SJCRH30 (cell line): Measurements from ENCODE around the gene NRAS. TPM values are rescaled to one million over a fixed set of nuclear protein-coding genes. Genes with fewer than 3 reads are reported as not detected.

Source experiments
- DNase-seq, 2 experiments: peaks; one replicate each; pipeline ENCODE4 v3.0.0-alpha.2; 2015 to 2020
- H3K27ac ChIP-seq: fragments of 250-450 bp; sonication (Bioruptor Pico); 2 replicates; pipeline ENCODE4 v1.5.1; 2020; ENCODE audit warnings: mild to moderate bottlenecking, moderate library complexity
- H3K27me3 ChIP-seq: fragments of 250-450 bp; sonication (Bioruptor Pico); 2 replicates; pipeline ENCODE4 v1.5.1; 2020; ENCODE audit warnings: mild to moderate bottlenecking, moderate library complexity
- H3K36me3 ChIP-seq: fragments of 250-450 bp; sonication (Bioruptor Pico); 2 replicates; pipeline ENCODE4 v1.5.1; 2020; ENCODE audit warnings: mild to moderate bottlenecking, moderate library complexity
- H3K4me1 ChIP-seq: fragments of 250-450 bp; sonication (Bioruptor Pico); 2 replicates; pipeline ENCODE4 v1.5.1; 2020; ENCODE audit warnings: mild to moderate bottlenecking, moderate library complexity
- H3K4me3 ChIP-seq: fragments of 250-450 bp; sonication (Bioruptor Pico); 2 replicates; pipeline ENCODE4 v1.5.1; 2020; ENCODE audit warnings: mild to moderate bottlenecking, moderate library complexity
- H3K9me3 ChIP-seq: fragments of 250-450 bp; sonication (Bioruptor Pico); replicated peaks from 2 replicates; pipeline ENCODE4 v1.5.1; 2020; ENCODE audit warnings: mild to moderate bottlenecking, moderate library complexity
- total RNA-seq: library from RNA; depleted of rRNA; stranded (reverse); fragments of >200 nt; shearing (Covaris generic); gene quantifications from 2 replicates; pipeline ENCODE4 v1.2.3, GENCODE V29; 2014

Gene NRAS
- total RNA-seq, 1 experiment from 2014 or later = 74.9 TPM

DNA sequence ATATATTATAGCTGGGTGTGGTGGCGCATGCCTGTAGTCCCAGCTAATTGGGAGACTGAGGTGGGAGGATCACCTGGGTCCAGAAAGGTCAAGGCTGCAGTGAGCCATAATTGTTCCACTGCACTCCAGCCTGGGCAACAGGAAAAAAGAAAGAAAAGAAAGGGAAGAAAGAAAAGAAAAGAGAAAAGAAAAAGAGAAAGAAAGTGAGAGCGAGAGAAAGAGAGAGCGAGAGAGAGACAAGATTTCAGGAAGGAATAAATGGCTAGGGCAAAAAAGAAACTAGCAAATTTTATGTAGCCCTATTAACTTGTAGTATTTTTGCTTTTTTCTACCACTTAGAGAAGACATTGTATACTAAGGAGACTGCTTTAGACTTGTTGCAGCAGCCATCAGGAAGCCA, 6.2 kb downstream of the NRAS start:
- peaks cover 81% of the 10 kb centered on the region for H3K36me3 ChIP-seq
- H3K4me3 ChIP-seq = no peak overlapping the region
- no peaks in the 10 kb centered on the region for H3K27me3 ChIP-seq
- 0 out of 2 replicates have a peak, but pooled peaks cover 2% of the 10 kb centered on the region for H3K4me1 ChIP-seq
- H3K27ac ChIP-seq = no peak overlapping the region
- no peaks in the 10 kb centered on the region for H3K9me3 ChIP-seq
- no peak for DNase-seq

GRCh38 chr1:114707604-114708003, 9.0 kb downstream of the NRAS start:
- Histone ChIP-seq H3K27me3 (no peaks in the 10 kb centered on the region), H3K27ac (no peak overlapping the region), H3K4me1 (no peaks in the 10 kb centered on the region), H3K36me3 (peaks cover 58% of the 10 kb centered on the region), H3K4me3 (no peak overlapping the region), H3K9me3 (no peaks in the 10 kb centered on the region)
- DNase-seq = no peak

DNA sequence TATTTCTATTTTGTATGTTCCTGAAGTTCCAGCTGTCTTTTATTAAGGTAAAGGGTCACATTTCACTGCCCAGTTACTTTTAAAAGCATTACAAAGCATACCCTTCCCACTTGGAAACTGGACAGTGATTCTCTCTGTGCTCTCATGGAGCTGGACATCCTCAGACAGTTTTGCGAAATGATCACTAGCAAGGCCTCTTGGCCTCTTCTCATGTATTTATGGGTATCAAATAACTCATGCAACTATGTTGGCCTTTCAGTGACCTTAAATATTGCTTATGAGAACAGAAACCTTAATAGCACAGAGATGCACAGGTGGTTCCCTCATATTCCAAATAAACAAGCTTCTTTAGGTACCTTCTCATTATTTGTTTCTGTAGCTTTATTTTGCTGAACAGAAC, 13.3 kb downstream of the NRAS start:
- no peak overlapping the region for H3K27ac ChIP-seq
- DNase-seq = peak in 1 of 2 experiments; percentile 15

DNA sequence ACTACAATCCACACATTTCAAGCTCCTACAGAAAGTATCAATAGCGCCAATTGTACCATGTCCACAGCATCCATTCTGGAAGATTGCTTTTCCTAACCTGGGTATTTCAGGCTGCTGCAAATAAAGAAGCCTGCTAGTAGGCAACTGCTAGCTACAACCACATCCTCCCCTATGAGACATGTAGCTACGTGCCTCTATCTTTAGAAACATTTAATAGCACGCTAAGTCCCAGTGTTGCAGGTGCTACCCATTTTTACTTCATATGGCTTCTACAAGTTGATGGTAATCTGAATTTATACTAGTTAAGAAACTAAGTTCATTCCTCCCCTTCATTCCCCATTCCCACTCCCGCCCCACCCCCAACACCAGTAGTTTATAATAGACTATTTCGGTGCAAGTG, 13.8 kb downstream of the NRAS start:
- H3K27ac ChIP-seq = no peak overlapping the region
- no peaks in the 10 kb centered on the region for H3K4me1 ChIP-seq

More for the DNA sequence above, 13.3 kb downstream of the NRAS start:
- peaks cover 26% of the 10 kb centered on the region for H3K36me3 ChIP-seq
- no peaks in the 10 kb centered on the region for H3K4me1 ChIP-seq
- H3K9me3 ChIP-seq = no peaks in the 10 kb centered on the region
- no peak overlapping the region for H3K4me3 ChIP-seq
- no peaks in the 10 kb centered on the region for H3K27me3 ChIP-seq

DNA sequence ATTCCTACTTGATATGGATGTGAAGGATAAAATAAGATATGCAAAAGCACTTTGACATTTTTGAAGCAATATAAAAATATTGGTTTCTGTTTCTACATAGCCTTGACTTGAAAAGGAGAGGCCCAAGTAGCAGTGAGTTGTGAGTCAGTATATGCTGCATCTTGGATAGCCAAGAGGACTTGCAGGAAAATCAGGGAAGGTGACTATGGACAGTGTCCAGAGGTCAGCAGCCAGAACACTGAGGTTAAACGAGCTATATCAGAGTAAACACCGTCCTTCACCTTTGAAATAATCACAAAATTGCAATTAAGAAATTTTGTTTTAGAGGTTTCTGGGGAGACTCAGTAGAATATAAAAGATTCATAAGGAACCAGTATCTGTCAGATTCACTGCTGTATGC, 14.6 kb downstream of the NRAS start:
- H3K27ac ChIP-seq = no peak overlapping the region
- H3K4me3 ChIP-seq = no peak overlapping the region
- H3K27me3 ChIP-seq = no peaks in the 10 kb centered on the region
- H3K9me3 ChIP-seq = no peaks in the 10 kb centered on the region
- no peaks in the 10 kb centered on the region for H3K4me1 ChIP-seq
- peaks cover 13% of the 10 kb centered on the region; the same call in 1 of the 2 replicates for H3K36me3 ChIP-seq
- DNase-seq = no peak

More for the DNA sequence above, 13.8 kb downstream of the NRAS start:
- Histone ChIP-seq H3K36me3 (peaks cover 21% of the 10 kb centered on the region), H3K27me3 (no peaks in the 10 kb centered on the region), H3K9me3 (no peaks in the 10 kb centered on the region), H3K4me3 (no peak overlapping the region)
- DNase-seq = no peak

DNA sequence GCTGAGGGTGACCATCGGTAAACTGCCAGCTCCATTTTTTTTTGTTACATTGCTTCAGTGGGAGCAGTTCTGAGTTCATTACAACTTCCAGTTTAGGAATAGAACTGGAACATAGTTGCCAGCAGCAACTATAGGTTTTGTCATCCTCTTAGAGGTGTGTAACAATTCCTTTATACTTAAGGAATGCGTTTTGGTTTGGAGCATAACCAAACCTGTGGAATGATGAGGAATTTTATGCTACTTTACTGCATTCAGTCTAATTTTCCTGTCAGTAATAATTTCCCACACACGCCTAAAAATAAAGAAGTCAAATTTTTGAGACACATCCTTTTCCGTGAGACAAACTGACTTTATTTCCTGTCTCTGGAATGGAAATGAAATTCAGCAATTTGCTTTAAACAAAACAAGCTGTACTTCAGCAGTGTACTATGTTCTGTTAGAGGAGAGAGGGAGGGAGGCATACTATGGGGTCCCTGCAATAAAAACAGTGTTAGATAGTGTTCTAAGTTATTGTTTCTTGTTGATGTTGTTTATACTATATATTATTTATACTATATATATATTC, 16.5 kb downstream of the NRAS start:
- Histone ChIP-seq H3K27me3 (no peaks in the 10 kb centered on the region), H3K9me3 (no peaks in the 10 kb centered on the region), H3K4me1 (peaks cover 10% of the 10 kb centered on the region), H3K27ac (no peak overlapping the region), H3K36me3 (no peaks in the 10 kb centered on the region), H3K4me3 (no peak overlapping the region)
- DNase-seq = no peak

- H3K36me3 ChIP-seq = no peaks in the 10 kb centered on the region
- no peak for DNase-seq
- H3K27ac ChIP-seq = no peak overlapping the region
- no peaks in the 10 kb centered on the region for H3K9me3 ChIP-seq
- H3K4me3 ChIP-seq = no peak overlapping the region
- peaks cover 13% of the 10 kb centered on the region for H3K4me1 ChIP-seq
- no peaks in the 10 kb centered on the region for H3K27me3 ChIP-seq
Measured at GRCh38 chr1:114696810-114697209, 19.8 kb downstream of the NRAS start.

- no peaks in the 10 kb centered on the region for H3K36me3 ChIP-seq
- no peak within 1 kb of the TSS for H3K27ac ChIP-seq
- H3K4me3 ChIP-seq = no peak within 1 kb of the TSS
- H3K27me3 ChIP-seq = no peaks in the 10 kb centered on the region
- H3K9me3 ChIP-seq = no peaks in the 10 kb centered on the region
- DNase-seq = peak; percentile 10 to 51
- H3K4me1 ChIP-seq = peaks cover 18% of the 10 kb centered on the region
Measured at GRCh38 chr1:114695430-114696058, 21.0 kb downstream of the NRAS start, which contains the start of gene AMPD1. Gene AMPD1 (minus strand): TSS chr1:114695546. CDS start chr1:114695471, 75 bp downstream.

- H3K27me3 ChIP-seq = no peaks in the 10 kb centered on the region
- H3K4me1 ChIP-seq = peaks cover 23% of the 10 kb centered on the region
- no peaks in the 10 kb centered on the region for H3K9me3 ChIP-seq
- H3K27ac ChIP-seq = no peak overlapping the region
- no peak for DNase-seq
- H3K36me3 ChIP-seq = no peaks in the 10 kb centered on the region
- no peak overlapping the region for H3K4me3 ChIP-seq
Measured at GRCh38 chr1:114694540-114695310, 21.8 kb downstream of the NRAS start.

- Histone ChIP-seq H3K4me1 (peaks cover 23% of the 10 kb centered on the region), H3K36me3 (no peaks in the 10 kb centered on the region), H3K27me3 (no peaks in the 10 kb centered on the region), H3K9me3 (no peaks in the 10 kb centered on the region), H3K27ac (no peak overlapping the region), H3K4me3 (no peak overlapping the region)
- no peak for DNase-seq
Measured at GRCh38 chr1:114692947-114693346, 23.6 kb downstream of the NRAS start.

DNA sequence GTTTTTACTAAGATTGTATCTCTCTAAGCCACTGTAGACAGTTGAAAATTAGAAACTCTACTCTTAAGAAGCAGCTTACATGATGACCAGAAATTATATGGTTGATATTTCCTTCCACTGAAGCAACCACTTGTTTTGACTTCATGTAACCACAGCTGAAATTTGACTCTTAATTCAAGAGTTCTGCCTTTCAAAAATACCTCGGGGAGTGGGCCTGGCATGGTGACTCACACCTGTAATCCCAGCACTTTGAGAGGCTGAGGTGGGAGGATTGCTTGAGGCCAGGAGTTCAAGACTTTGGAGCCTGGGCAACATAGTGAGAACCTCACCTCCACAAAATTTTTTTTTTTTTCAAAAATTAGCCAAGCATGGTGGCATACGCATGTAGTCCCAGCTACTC, 25.5 kb downstream of the NRAS start:
- H3K36me3 ChIP-seq = no peaks in the 10 kb centered on the region
- H3K9me3 ChIP-seq = no peaks in the 10 kb centered on the region
- peak; percentile 32 to 50 for DNase-seq
- H3K27ac ChIP-seq = no peak overlapping the region
- no peak overlapping the region for H3K4me3 ChIP-seq
- no peaks in the 10 kb centered on the region for H3K27me3 ChIP-seq
- H3K4me1 ChIP-seq = peaks cover 22% of the 10 kb centered on the region

DNA sequence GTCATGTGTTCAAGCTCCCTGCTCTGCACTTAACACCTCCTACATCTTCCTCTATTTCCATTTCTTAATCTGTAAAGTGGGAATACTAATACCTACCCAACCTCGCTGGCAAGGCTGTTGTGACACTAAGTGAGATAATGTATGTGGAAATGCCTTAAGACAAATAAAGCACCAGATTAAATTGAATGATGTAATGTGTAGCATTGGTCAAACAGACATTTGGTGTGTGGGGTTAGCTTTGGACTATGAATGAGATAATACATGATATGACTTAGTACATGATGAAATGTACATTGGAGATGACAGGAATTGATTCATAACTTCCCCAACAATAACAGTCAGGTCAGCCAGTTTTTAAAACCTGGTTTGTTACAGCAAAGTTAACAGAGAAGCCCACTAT, 26.4 kb downstream of the NRAS start:
- Histone ChIP-seq H3K4me1 (peaks cover 13% of the 10 kb centered on the region), H3K9me3 (no peaks in the 10 kb centered on the region), H3K27me3 (no peaks in the 10 kb centered on the region), H3K36me3 (no peaks in the 10 kb centered on the region), H3K4me3 (no peak overlapping the region), H3K27ac (no peak overlapping the region)
- no peak for DNase-seq

DNA sequence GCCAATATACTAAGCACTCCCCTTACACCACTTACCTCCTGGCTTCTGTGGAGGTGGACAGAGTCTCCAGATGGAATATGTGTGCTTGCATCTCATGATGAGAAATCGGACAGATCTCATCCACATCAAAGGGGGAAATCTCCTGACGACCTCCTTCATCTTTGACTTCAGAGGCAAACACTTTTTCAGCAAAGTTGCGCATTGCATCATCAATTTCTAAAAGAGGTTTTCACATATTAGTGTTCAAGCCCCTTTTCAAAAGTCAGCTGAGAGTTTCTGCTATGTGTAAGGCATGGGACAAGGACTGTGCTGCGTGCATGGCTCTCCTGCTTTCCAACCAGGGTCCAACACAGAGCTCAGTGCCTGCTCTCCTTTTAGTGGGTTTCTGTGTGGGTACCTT, 28.0 kb downstream of the NRAS start:
- Histone ChIP-seq H3K27me3 (no peaks in the 10 kb centered on the region), H3K27ac (no peak overlapping the region), H3K9me3 (no peaks in the 10 kb centered on the region), H3K4me1 (peaks cover 9% of the 10 kb centered on the region), H3K4me3 (no peak overlapping the region), H3K36me3 (no peaks in the 10 kb centered on the region)
- DNase-seq = no peak

DNA sequence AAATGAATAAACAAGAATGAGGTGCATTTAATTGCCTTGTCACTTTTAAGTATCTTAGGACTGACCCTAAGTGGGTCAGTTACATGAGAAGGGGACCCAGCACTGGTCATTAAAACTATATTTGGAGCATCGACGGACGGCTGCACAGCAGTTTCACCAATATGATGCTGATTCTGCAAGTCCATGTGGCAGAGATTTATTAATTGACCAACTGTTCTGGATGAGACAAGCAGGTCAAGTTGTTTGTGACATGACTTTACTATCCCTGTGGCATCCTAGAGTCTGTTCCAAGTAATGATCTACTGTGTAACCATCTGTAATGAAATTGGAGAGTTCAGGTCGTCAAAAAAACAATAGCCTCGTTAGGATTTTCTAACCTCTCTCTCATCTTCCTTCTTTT, 30.7 kb downstream of the NRAS start:
- no peak overlapping the region for H3K27ac ChIP-seq
- no peak overlapping the region for H3K4me3 ChIP-seq
- no peaks in the 10 kb centered on the region for H3K9me3 ChIP-seq
- H3K36me3 ChIP-seq = no peaks in the 10 kb centered on the region
- H3K27me3 ChIP-seq = no peaks in the 10 kb centered on the region
- peaks cover 8% of the 10 kb centered on the region for H3K4me1 ChIP-seq
- DNase-seq = no peak

DNA sequence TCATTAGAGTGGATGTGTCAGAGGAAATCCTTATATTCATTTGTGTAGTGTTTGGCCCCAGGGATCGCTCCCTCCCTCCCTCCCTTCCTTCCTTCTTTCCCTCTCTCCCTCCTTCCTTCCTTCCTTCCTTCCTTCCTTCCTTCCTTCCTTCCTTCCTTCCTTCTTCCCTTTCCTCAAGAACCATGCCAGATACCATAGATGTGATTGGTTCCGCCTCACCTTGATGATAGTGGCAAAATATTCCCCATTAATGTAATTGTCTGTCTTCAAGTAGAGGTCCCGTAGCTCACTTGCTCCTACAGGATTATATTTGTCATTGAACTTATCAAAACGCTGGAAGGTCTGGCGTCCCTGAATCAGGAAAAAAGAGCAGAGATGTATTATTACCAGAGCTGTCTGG, 38.9 kb downstream of the NRAS start:
- no peak overlapping the region for H3K4me3 ChIP-seq
- no peaks in the 10 kb centered on the region for H3K36me3 ChIP-seq

More for the DNA sequence above, 38.9 kb downstream of the NRAS start:
- Histone ChIP-seq H3K4me1 (no peaks in the 10 kb centered on the region), H3K27me3 (0 out of 2 replicates have a peak, but pooled peaks cover 2% of the 10 kb centered on the region), H3K27ac (no peak overlapping the region), H3K9me3 (no peaks in the 10 kb centered on the region)
- DNase-seq = no peak
